Naive thymus-derived CD4-positive, alpha-beta T cell (primary cell): ENCODE measurements around the gene CLSTN1. TPM values are rescaled to one million over a fixed set of nuclear protein-coding genes. Genes with fewer than 3 reads are reported as not detected.

Experiments
- ATAC-seq: fragments of 150-1000 bp; cut with Tn5 transposase; 2 replicates; pipeline ENCODE4 v1.10.0; 2021; ENCODE audit warnings: mild to moderate bottlenecking, moderate library complexity
- CTCF ChIA-PET: fragments of 350-600 bp; sonication (Branson Sonifier 250); formaldehyde crosslinking; loops from one replicate; lab custom pipeline; 2021; ENCODE audit warnings: antibody characterized with exemption; lab: Charles Lee
- POLR2A ChIA-PET: fragments of 350-600 bp; sonication (Branson Sonifier 250); formaldehyde crosslinking; loops from one replicate; lab custom pipeline; 2021; ENCODE audit warnings: antibody characterized with exemption, inconsistent platforms; lab: Charles Lee
- DNase-seq, 9 donors: peaks; one replicate each; pipeline versions ENCODE4 v3.0.0 to v3.0.0-alpha.2; 2020 to 2022; ENCODE audit warnings: mixed read lengths in 1 of 9
- H3K27ac ChIP-seq: one replicate; pipeline ENCODE4 v1.7.0; 2013; ENCODE audit warnings: mild to moderate bottlenecking, low read depth, low read length, moderate library complexity
- H3K27me3 ChIP-seq, 2 donors: one replicate each; pipeline ENCODE4 v1.7.0; 2013; ENCODE audit warnings: low read length in 2 of 2, mild to moderate bottlenecking in 2 of 2, moderate library complexity in 2 of 2; ENCODE audit not compliant: control insufficient read depth in 2 of 2, insufficient read depth in 2 of 2
- H3K36me3 ChIP-seq, 3 experiments: 1 replicate in 2 of 3; 2 replicates in 1 of 3; pipeline ENCODE4 v1.7.0; 2013; ENCODE audit warnings: low read length in 3 of 3, mild to moderate bottlenecking in 3 of 3, moderate library complexity in 1 of 3; ENCODE audit not compliant: insufficient read depth in 3 of 3, control insufficient read depth in 2 of 3
- H3K4me1 ChIP-seq, 2 donors: one replicate each; pipeline ENCODE4 v1.7.0; 2013; ENCODE audit warnings: low read length in 2 of 2, mild to moderate bottlenecking in 2 of 2, moderate library complexity in 1 of 2; ENCODE audit not compliant: control insufficient read depth in 2 of 2, insufficient read depth in 2 of 2
- H3K4me3 ChIP-seq: 2 replicates; pipeline ENCODE4 v1.7.0; 2013; ENCODE audit warnings: mild to moderate bottlenecking, low read length
- H3K9me3 ChIP-seq, 3 experiments: 1 replicate in 2 of 3; 2 replicates in 1 of 3; pipeline ENCODE4 v1.7.0; 2013; ENCODE audit warnings: low read length in 3 of 3; ENCODE audit not compliant: control insufficient read depth in 2 of 3
- H3K27ac Mint-ChIP-seq, 9 donors: one replicate each; pipeline ENCODE4 v1.8.0; 2020 to 2022; ENCODE audit warnings: mixed read lengths in 9 of 9, mild to moderate bottlenecking in 8 of 9, moderate library complexity in 5 of 9, inconsistent platforms in 2 of 9
- H3K27me3 Mint-ChIP-seq, 5 donors: one replicate each; pipeline ENCODE4 v1.8.0; 2021 to 2022; ENCODE audit warnings: mixed read lengths in 5 of 5, mild to moderate bottlenecking in 1 of 5
- H3K36me3 Mint-ChIP-seq, 5 donors: one replicate each; pipeline ENCODE4 v1.8.0; 2020 to 2022; ENCODE audit warnings: mixed read lengths in 5 of 5, mild to moderate bottlenecking in 3 of 5, inconsistent platforms in 1 of 5
- H3K4me1 Mint-ChIP-seq, 7 donors: one replicate each; pipeline ENCODE4 v1.8.0; 2020 to 2022; ENCODE audit warnings: mixed read lengths in 7 of 7, mild to moderate bottlenecking in 3 of 7, inconsistent platforms in 1 of 7
- H3K4me3 Mint-ChIP-seq, 10 donors: one replicate each; pipeline ENCODE4 v1.8.0; 2020 to 2022; ENCODE audit warnings: mild to moderate bottlenecking in 10 of 10, mixed read lengths in 10 of 10, moderate library complexity in 6 of 10, inconsistent platforms in 2 of 10
- H3K9me3 Mint-ChIP-seq, 11 donors: one replicate each; pipeline ENCODE4 v1.8.0; 2020 to 2022; ENCODE audit warnings: mixed read lengths in 11 of 11, mild to moderate bottlenecking in 4 of 11, inconsistent platforms in 1 of 11, moderate library complexity in 1 of 11
- intact Hi-C, 2 donors: fragments of 100-400 bp; cut with micrococcal nuclease; formaldehyde crosslinking; loops; one replicate each; pipeline ENCODE4 v1.15.1; 2023
- polyA plus RNA-seq, 2 donors: library from polyadenylated mRNA; unstranded; fragments of 300-500 nt; fragmentation: Illumina TruSeq; gene quantifications; one replicate each; pipeline ENCODE4 v1.2.3, GENCODE V29; 2021
- total RNA-seq, 6 experiments: library from RNA in 5 of 6; stranded (reverse) in 5 of 6; gene quantifications; 1 replicate in 5 of 6; 2 replicates in 1 of 6; pipeline ENCODE4 v1.2.3 and lab custom pipeline; 2021 to 2026

CLSTN1 gene
- total and polyA plus RNA-seq, 7 experiments from 2014 or later, result 16.9 to 116 (median 78.3) TPM

- peaks cover 0 to 18% (median 3%) of the 10 kb centered on the region in 7 donors for H3K4me1 Mint-ChIP-seq
- H3K4me1 ChIP-seq, result no peaks in the 10 kb centered on the region
- H3K27me3 ChIP-seq, result no peaks in the 10 kb centered on the region
- no peaks in the 10 kb centered on the region for H3K9me3 ChIP-seq
- H3K27ac Mint-ChIP-seq, result no peak overlapping the region
- peaks cover 2 to 3% (median 2%) of the 10 kb centered on the region in 5 donors for H3K36me3 Mint-ChIP-seq
- H3K9me3 Mint-ChIP-seq, result peaks cover 0 to 2% (median 0%) of the 10 kb centered on the region in 11 donors
- intact Hi-C loops, result no loop called here
- no peaks in the 10 kb centered on the region for H3K36me3 ChIP-seq
- ATAC-seq (no peak), DNase-seq (no peak)
- no peaks in the 10 kb centered on the region for H3K27me3 Mint-ChIP-seq
- H3K4me3 Mint-ChIP-seq, result no peak overlapping the region
- no peak overlapping the region for H3K4me3 ChIP-seq
- CTCF ChIA-PET, result interaction anchor here (0.6 to 8.9 kb wide), 5 partner anchors 57 to 368 kb away, joined by 3 to 72 read pairs (median 4); no protein-coding TSS in a partner anchor
- POLR2A ChIA-PET, result no interaction called here
- H3K27ac ChIP-seq, result no peak overlapping the region
These were observed 39.6 kb upstream of the CLSTN1 start for GRCh38 chr1:9863371-9863770.

- Mint-ChIP-seq H3K36me3 (peaks cover 4 to 10% (median 6%) of the 10 kb centered on the region in 5 donors), H3K27me3 (no peaks in the 10 kb centered on the region), H3K4me3 (no peak overlapping the region), H3K27ac (no peak overlapping the region), H3K9me3 (no peaks in the 10 kb centered on the region), H3K4me1 (peaks cover 0 to 16% (median 0%) of the 10 kb centered on the region in 7 donors)
- Histone ChIP-seq H3K4me1 (no peaks in the 10 kb centered on the region), H3K27me3 (no peaks in the 10 kb centered on the region), H3K27ac (no peak overlapping the region), H3K36me3 (no peaks in the 10 kb centered on the region), H3K4me3 (no peak overlapping the region), H3K9me3 (no peaks in the 10 kb centered on the region)
- intact Hi-C loops, result no loop called here
- no peak for DNase-seq
- ChIA-PET CTCF (interaction anchor here (1.0 to 8.9 kb wide), 3 partner anchors 75 to 235 kb away, joined by 3 to 72 read pairs (median 8); no protein-coding TSS in a partner anchor), POLR2A (interaction anchor here (0.6 kb wide), 1 partner anchor 219 kb away, joined by 4 read pairs; no protein-coding TSS in a partner anchor)
- no peak for ATAC-seq
These were observed 37.6 kb upstream of the CLSTN1 start for GRCh38 chr1:9861360-9861759.

GRCh38 chr1:9860887-9861286 lies 37.1 kb upstream of the CLSTN1 start:
- Mint-ChIP-seq H3K4me1 (peaks cover 0 to 16% (median 0%) of the 10 kb centered on the region in 7 donors), H3K27me3 (no peaks in the 10 kb centered on the region), H3K4me3 (no peak overlapping the region), H3K36me3 (peaks cover 4 to 10% (median 6%) of the 10 kb centered on the region in 5 donors), H3K27ac (no peak overlapping the region), H3K9me3 (no peaks in the 10 kb centered on the region)
- DNase-seq (no peak), ATAC-seq (no peak)
- no peak overlapping the region for H3K4me3 ChIP-seq
- H3K27me3 ChIP-seq, result no peaks in the 10 kb centered on the region
- intact Hi-C loops, result no loop called here
- POLR2A ChIA-PET, result no interaction called here
- CTCF ChIA-PET, result interaction anchor here (0.7 to 8.9 kb wide), 3 partner anchors 75 to 234 kb away, joined by 3 to 72 read pairs (median 8); no protein-coding TSS in a partner anchor
- no peak overlapping the region for H3K27ac ChIP-seq
- H3K9me3 ChIP-seq, result no peaks in the 10 kb centered on the region
- H3K36me3 ChIP-seq, result no peaks in the 10 kb centered on the region
- no peaks in the 10 kb centered on the region for H3K4me1 ChIP-seq

- Histone ChIP-seq H3K9me3 (no peaks in the 10 kb centered on the region), H3K4me3 (no peak overlapping the region), H3K27me3 (no peaks in the 10 kb centered on the region), H3K4me1 (no peaks in the 10 kb centered on the region), H3K36me3 (no peaks in the 10 kb centered on the region), H3K27ac (no peak overlapping the region)
- Mint-ChIP-seq H3K4me1 (peaks cover 0 to 16% (median 0%) of the 10 kb centered on the region in 7 donors), H3K4me3 (no peak overlapping the region), H3K9me3 (peaks cover 0 to 1% (median 0%) of the 10 kb centered on the region in 11 donors), H3K36me3 (peaks cover 5 to 18% (median 8%) of the 10 kb centered on the region in 5 donors), H3K27me3 (no peaks in the 10 kb centered on the region), H3K27ac (no peak overlapping the region)
- POLR2A ChIA-PET, result interaction anchor here (0.5 kb wide), 1 partner anchor 31 kb away, joined by 4 read pairs; no protein-coding TSS in a partner anchor
- DNase-seq, result no peak
- intact Hi-C loops, result no loop called here
- no peak for ATAC-seq
- CTCF ChIA-PET, result interaction anchor here (1.6 to 8.9 kb wide), 2 partner anchors 9 to 73 kb away, joined by 3 to 72 read pairs; no protein-coding TSS in a partner anchor
These were observed 35.7 kb upstream of the CLSTN1 start for GRCh38 chr1:9859281-9860014.

GRCh38 chr1:9858293-9859035 lies 34.7 kb upstream of the CLSTN1 start:
- Mint-ChIP-seq H3K9me3 (peaks cover 0 to 10% (median 4%) of the 10 kb centered on the region in 11 donors), H3K36me3 (peaks cover 9 to 25% (median 14%) of the 10 kb centered on the region in 5 donors), H3K27me3 (no peaks in the 10 kb centered on the region), H3K27ac (peak overlapping the region in 3 of 9 donors; percentile 1 to 21 (median 13)), H3K4me3 (no peak overlapping the region), H3K4me1 (peaks cover 0 to 16% (median 0%) of the 10 kb centered on the region in 7 donors)
- no peak overlapping the region for H3K4me3 ChIP-seq
- H3K9me3 ChIP-seq, result peaks cover 0 to 5% (median 0%) of the 10 kb centered on the region in 3 experiments
- ATAC-seq (no peak), DNase-seq (no peak)
- H3K4me1 ChIP-seq, result no peaks in the 10 kb centered on the region
- ChIA-PET POLR2A (no interaction called here), CTCF (interaction anchor here (0.6 to 8.9 kb wide), 2 partner anchors 72 to 131 kb away, joined by 3 to 72 read pairs; no protein-coding TSS in a partner anchor)
- intact Hi-C loops, result no loop called here
- H3K36me3 ChIP-seq, result peaks cover 0 to 3% (median 0%) of the 10 kb centered on the region in 3 experiments
- no peaks in the 10 kb centered on the region for H3K27me3 ChIP-seq
- H3K27ac ChIP-seq, result no peak overlapping the region

GRCh38 chr1:9855186-9855585 lies 31.4 kb upstream of the CLSTN1 start:
- Mint-ChIP-seq H3K4me3 (no peak overlapping the region), H3K9me3 (peaks cover 0 to 11% (median 5%) of the 10 kb centered on the region in 11 donors), H3K4me1 (peaks cover 0 to 21% (median 6%) of the 10 kb centered on the region in 7 donors), H3K27me3 (peaks cover 0 to 3% (median 0%) of the 10 kb centered on the region in 5 donors), H3K27ac (no peak overlapping the region), H3K36me3 (peaks cover 10 to 27% (median 15%) of the 10 kb centered on the region in 5 donors)
- ChIA-PET CTCF (interaction anchor here (0.6 kb wide), 1 partner anchor 134 kb away, joined by 3 read pairs; no protein-coding TSS in a partner anchor), POLR2A (no interaction called here)
- peaks cover 0 to 3% (median 0%) of the 10 kb centered on the region in 3 experiments for H3K36me3 ChIP-seq
- no peak overlapping the region for H3K27ac ChIP-seq
- ATAC-seq (no peak), DNase-seq (no peak)
- no peaks in the 10 kb centered on the region for H3K27me3 ChIP-seq
- intact Hi-C loops, result no loop called here
- H3K4me3 ChIP-seq, result no peak overlapping the region
- H3K9me3 ChIP-seq, result peaks cover 0 to 8% (median 0%) of the 10 kb centered on the region in 3 experiments
- no peaks in the 10 kb centered on the region for H3K4me1 ChIP-seq
